HG02588 (cell line): ENCODE results near the gene ROR1.

Experiments
- ATAC-seq: cut with Tn5 transposase; IDR thresholded peaks from one replicate; pipeline ENCODE4 v1.9.1; 2021; ENCODE audit warnings: mild to moderate bottlenecking, moderate library complexity; ENCODE audit not compliant: unreplicated experiment

The ROR1 gene

GRCh38 chr1:64000021-64000420, 226.2 kb downstream of the ROR1 start:
- ATAC-seq, result no peak

GRCh38 chr1:64001038-64001437, 227.2 kb downstream of the ROR1 start:
- ATAC-seq, result no peak

- no peak for ATAC-seq
These were observed 230.7 kb downstream of the ROR1 start for GRCh38 chr1:64004451-64005025.

- ATAC-seq, result no peak
These were observed 232.0 kb downstream of the ROR1 start for GRCh38 chr1:64005801-64006200.

- no peak for ATAC-seq
These were observed 232.6 kb downstream of the ROR1 start for GRCh38 chr1:64006276-64007051.

GRCh38 chr1:64010316-64010715, 236.5 kb downstream of the ROR1 start:
- no peak for ATAC-seq

GRCh38 chr1:64013395-64013794, 239.6 kb downstream of the ROR1 start:
- ATAC-seq, result no peak

GRCh38 chr1:64019818-64020217, 246.0 kb downstream of the ROR1 start:
- ATAC-seq, result peak; percentile 67

- no peak for ATAC-seq
These were observed 247.2 kb downstream of the ROR1 start for GRCh38 chr1:64021066-64021465.

GRCh38 chr1:64025051-64025450, 251.2 kb downstream of the ROR1 start:
- no peak for ATAC-seq

GRCh38 chr1:64029037-64029436, 255.2 kb downstream of the ROR1 start:
- no peak for ATAC-seq

- ATAC-seq, result no peak
These were observed 256.6 kb downstream of the ROR1 start for GRCh38 chr1:64030411-64030810.

GRCh38 chr1:64031236-64031635, 257.4 kb downstream of the ROR1 start:
- no peak for ATAC-seq

GRCh38 chr1:64033667-64034220, 259.9 kb downstream of the ROR1 start:
- ATAC-seq, result no peak

GRCh38 chr1:64036549-64036948, 262.7 kb downstream of the ROR1 start:
- ATAC-seq, result no peak

- ATAC-seq, result no peak
These were observed 264.3 kb downstream of the ROR1 start for GRCh38 chr1:64038119-64038518.

- ATAC-seq, result no peak
These were observed 265.1 kb downstream of the ROR1 start for GRCh38 chr1:64038965-64039364.

GRCh38 chr1:64039390-64039926, 265.6 kb downstream of the ROR1 start:
- ATAC-seq, result no peak

- ATAC-seq, result no peak
These were observed 267.7 kb downstream of the ROR1 start for GRCh38 chr1:64041371-64042131.

GRCh38 chr1:64042331-64043100, 268.7 kb downstream of the ROR1 start:
- ATAC-seq, result no peak

GRCh38 chr1:64043288-64043687, 269.5 kb downstream of the ROR1 start:
- ATAC-seq, result no peak
